Right atrium auricular region (tissue), 2 donors: ENCODE data around the gene CCDC120. TPM values are rescaled to one million over a fixed set of nuclear protein-coding genes. Genes with fewer than 3 reads are reported as not detected.

Experiments used
- DNase-seq: peaks from one replicate; pipeline ENCODE4 v3.0.0-alpha.2; 2019; ENCODE audit warnings: low spot score
- H3K27ac ChIP-seq, 2 donors: fragments of 200-600 bp; sonication (generic); 1 replicate in 1 of 2; 2 replicates in 1 of 2; pipeline ENCODE4 v1.5.1; 2016 to 2019
- H3K27me3 ChIP-seq, 2 donors: fragments of 200-600 bp; sonication (generic); one replicate each; pipeline versions ENCODE4 v1.5.1 to v1.6.0; 2017 to 2019
- H3K36me3 ChIP-seq: fragments of 200-600 bp; sonication (generic); one replicate; pipeline ENCODE4 v1.5.1; 2016
- H3K4me1 ChIP-seq, 2 donors: fragments of 200-600 bp; sonication (generic); one replicate each; pipeline versions ENCODE4 v1.5.1 to v1.6.0; 2017 to 2019
- H3K4me3 ChIP-seq, 2 donors: fragments of 200-600 bp; sonication (generic); 1 replicate in 1 of 2; 2 replicates in 1 of 2; pipeline ENCODE4 v1.5.1; 2017 to 2019; ENCODE audit warnings: mild to moderate bottlenecking in 1 of 2, moderate library complexity in 1 of 2
- H3K9me3 ChIP-seq, 2 donors: fragments of 200-600 bp; sonication (generic); one replicate each; pipeline ENCODE4 v1.5.1; 2019
- total RNA-seq, 2 donors: library from RNA; depleted of rRNA; stranded (reverse); fragments of >200 nt; gene quantifications; one replicate each; pipeline ENCODE4 v1.1.0, GENCODE V29; 2016
- TF ChIP-seq, protein P1 (sequence below), 2 donors: fragments of 200-600 bp; sonication (generic); IDR thresholded peaks; one replicate each; pipeline ENCODE4 v1.5.1; 2019; ENCODE audit warnings: antibody characterized with exemption in 2 of 2

CCDC120 gene
- total RNA-seq, 2 donors from 2014 or later, result 1.3 to 2.2 TPM

DNA sequence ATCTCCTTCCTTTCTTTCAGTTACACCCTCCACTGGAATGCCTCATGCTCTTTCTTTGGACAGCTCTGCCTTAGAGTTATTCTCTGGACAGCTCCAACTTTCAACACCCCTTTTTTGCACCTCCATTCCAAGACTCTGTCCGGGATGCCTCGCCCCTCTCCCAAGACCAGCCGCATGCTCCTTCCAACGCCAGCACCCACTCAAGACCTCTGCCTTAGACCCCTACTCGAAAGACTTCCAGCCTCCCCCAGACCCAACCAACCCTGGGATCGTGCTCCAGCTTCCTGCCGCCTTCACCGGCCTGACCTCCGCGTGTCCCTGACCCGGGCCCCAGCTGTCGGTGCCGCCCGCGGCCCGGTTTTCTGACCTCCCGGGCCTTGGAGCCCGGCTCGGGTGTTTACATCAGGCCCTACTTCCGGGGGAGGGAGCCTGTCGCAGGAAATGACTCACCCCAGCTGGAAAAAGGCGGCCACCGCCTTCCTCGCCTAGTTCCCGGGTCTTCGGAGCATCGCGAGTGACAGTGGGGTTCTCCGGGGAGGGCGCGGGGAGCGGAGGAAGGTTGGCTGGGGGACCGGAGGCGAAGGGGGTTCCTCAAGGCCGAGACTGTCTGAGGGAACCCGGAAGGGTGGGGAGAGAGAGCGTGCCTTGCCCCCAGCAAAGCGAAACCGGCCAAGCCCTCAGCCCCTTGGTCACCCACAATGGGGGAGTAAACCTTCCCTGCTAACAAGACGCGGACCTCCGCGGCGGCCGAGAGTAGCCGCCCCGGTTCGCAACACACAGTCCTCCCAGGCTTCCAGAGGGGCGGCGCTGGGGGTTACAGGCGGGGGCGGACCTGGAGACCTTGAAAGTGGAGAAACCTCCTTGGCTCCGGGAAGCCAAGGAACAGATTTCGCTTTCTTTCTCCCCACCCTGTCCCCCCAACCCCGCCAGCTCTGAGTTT lies 21.0 kb downstream of the CCDC120 start, which contains the start of gene WDR45:
Gene WDR45 (minus strand): TSS at position 399 of the 940 bp plus-strand sequence. CDS start 1,792 bp downstream, outside the sequence.
- peak; percentile 82 for DNase-seq
- Histone ChIP-seq H3K27ac (peak within 1 kb of the TSS; percentile 84 to 91), H3K9me3 (no peaks in the 10 kb centered on the region), H3K36me3 (peaks cover 18% of the 10 kb centered on the region), H3K4me3 (peak within 1 kb of the TSS; percentile 54 to 60), H3K4me1 (peaks cover 0 to 9% of the 10 kb centered on the region in 2 donors), H3K27me3 (no peaks in the 10 kb centered on the region)
- TF ChIP-seq, protein P1, sequence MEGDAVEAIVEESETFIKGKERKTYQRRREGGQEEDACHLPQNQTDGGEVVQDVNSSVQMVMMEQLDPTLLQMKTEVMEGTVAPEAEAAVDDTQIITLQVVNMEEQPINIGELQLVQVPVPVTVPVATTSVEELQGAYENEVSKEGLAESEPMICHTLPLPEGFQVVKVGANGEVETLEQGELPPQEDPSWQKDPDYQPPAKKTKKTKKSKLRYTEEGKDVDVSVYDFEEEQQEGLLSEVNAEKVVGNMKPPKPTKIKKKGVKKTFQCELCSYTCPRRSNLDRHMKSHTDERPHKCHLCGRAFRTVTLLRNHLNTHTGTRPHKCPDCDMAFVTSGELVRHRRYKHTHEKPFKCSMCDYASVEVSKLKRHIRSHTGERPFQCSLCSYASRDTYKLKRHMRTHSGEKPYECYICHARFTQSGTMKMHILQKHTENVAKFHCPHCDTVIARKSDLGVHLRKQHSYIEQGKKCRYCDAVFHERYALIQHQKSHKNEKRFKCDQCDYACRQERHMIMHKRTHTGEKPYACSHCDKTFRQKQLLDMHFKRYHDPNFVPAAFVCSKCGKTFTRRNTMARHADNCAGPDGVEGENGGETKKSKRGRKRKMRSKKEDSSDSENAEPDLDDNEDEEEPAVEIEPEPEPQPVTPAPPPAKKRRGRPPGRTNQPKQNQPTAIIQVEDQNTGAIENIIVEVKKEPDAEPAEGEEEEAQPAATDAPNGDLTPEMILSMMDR (IDR thresholded peaks at IDR 0.05), result no peak

DNA sequence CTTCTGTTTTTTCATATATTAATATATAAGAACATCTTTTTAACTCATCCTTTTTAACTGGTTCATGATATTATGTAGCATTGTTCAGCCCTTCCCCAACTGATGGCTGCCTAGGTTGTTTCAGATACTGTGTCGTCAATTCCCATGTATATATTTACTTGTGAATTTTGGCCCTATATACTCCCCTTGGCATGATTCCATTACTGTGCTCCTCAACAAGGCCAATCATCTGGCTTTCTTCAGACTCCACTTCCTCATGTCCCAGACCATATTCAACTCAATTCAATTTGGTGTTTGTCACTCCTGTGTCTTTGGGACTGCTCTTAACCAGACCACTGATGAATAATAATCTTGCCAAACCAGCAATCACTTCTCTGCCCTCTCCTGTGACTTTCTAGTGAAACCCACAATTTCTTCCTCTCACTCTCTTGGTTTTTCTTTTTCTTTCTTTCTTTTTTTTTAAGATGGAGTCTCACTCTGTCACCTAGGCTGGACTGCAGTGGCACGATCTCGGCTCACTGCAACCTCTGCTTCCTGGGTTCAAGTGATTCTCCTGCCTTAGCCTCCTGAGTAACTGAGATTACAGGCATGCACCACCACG lies 23.6 kb downstream of the CCDC120 start:
- no peaks in the 10 kb centered on the region for H3K27me3 ChIP-seq
- DNase-seq, result no peak
- H3K9me3 ChIP-seq, result no peaks in the 10 kb centered on the region
- no peak overlapping the region for H3K27ac ChIP-seq
- TF ChIP-seq, protein P1 (IDR thresholded peaks at IDR 0.05), result no peak
- peaks cover 0 to 9% of the 10 kb centered on the region in 2 donors for H3K4me1 ChIP-seq
- no peak overlapping the region for H3K4me3 ChIP-seq
- peaks cover 5% of the 10 kb centered on the region for H3K36me3 ChIP-seq

DNA sequence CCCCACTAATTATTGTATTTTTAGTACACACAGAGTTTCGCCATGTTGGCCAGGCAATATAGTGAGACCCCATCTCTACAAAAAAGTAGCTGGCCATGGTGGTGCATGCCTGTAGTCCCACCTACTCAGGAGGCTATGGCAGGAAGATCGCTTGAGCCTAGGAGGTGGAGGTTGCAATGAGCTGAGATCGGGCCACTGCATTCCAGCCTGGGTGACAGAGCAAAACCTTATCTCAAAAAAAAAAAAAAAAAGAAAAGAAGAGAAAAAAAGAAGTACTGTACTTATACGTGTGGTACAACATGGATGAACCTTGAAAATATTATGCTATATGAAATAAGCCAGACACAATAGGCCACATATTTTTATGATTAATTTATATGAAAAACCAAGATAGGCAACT lies 30.8 kb downstream of the CCDC120 start:
- DNase-seq, result no peak
- Histone ChIP-seq H3K36me3 (no peaks in the 10 kb centered on the region), H3K4me1 (no peaks in the 10 kb centered on the region), H3K27ac (no peak overlapping the region), H3K27me3 (no peaks in the 10 kb centered on the region), H3K9me3 (no peaks in the 10 kb centered on the region), H3K4me3 (no peak overlapping the region)
- TF ChIP-seq, protein P1 (IDR thresholded peaks at IDR 0.05), result no peak

DNA sequence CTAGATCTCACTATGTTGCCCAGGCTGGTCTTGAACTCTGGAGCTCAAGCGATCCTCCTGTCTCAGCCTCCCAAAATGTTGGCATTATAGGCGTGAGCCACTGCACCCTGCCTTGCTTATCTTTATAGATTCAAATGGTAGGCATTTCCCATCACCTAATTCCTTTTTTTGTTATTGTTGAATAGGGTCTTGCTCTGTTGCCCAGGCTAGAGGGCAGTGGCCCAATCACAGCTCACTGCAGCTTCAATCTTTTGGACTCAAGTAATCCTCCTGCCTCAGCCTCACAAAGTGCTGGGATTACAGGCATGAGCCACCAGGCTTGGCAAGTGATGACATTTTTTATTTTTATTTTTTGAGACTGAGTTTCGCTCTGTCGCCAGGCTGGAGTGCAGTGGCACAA lies 37.6 kb downstream of the CCDC120 start:
- Histone ChIP-seq H3K9me3 (no peaks in the 10 kb centered on the region), H3K4me1 (no peaks in the 10 kb centered on the region), H3K36me3 (no peaks in the 10 kb centered on the region), H3K27ac (no peak overlapping the region), H3K4me3 (no peak overlapping the region), H3K27me3 (no peaks in the 10 kb centered on the region)
- TF ChIP-seq, protein P1 (IDR thresholded peaks at IDR 0.05), result no peak
- DNase-seq, result no peak

DNA sequence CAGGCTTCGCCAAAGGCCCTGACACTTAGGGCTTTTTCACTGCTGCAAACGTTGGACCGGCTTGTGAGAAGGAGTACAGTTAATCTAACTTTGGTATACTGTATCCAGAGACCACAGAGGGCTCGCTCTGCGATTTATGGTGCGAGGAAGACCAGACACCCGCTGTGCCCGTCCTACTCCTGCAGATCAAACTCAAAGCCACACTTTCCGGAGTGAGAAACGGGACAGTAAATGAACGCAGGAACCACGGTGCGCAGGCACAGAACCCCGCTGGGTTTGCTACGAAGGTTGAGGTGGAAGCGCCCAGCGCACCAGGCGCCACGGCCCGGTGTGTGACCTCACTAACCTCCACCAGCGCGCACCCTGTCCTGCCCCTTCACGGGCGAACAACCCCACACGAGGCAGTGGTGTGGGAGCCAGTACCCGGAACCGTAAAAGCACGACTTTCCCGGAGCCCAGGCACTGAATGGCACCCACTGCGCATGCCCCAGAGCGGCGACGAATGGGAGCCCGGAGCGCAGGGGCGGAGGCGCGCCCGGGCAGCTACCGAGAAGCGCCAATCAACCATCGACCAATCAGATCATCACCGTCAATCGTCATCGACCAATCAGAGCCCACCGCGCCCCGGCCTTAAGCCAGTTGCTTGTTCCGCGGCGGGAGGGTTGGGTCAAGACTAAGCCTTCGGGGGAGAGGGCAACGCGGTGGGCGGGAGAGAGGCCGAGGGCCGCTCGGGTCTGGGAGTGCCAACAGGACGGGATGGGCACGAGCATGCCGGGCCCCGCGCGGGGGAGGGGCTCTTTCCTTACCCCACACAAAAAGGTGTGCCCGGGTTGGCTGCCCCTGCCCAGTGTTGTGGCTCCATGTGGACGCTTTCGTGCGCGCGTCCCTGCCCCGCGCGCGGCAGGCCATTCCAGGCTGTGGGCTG lies 42.2 kb downstream of the CCDC120 start:
- H3K27me3 ChIP-seq, result no peaks in the 10 kb centered on the region
- TF ChIP-seq, protein P1 (IDR thresholded peaks at IDR 0.05), result no peak
- peak overlapping the region; percentile 50 to 58 for H3K4me3 ChIP-seq
- no peaks in the 10 kb centered on the region for H3K9me3 ChIP-seq
- H3K27ac ChIP-seq, result peak overlapping the region; percentile 9 to 71
- no peaks in the 10 kb centered on the region for H3K4me1 ChIP-seq
- DNase-seq, result peak; percentile 93
- H3K36me3 ChIP-seq, result no peaks in the 10 kb centered on the region
